ENCODE data around the gene TRPM2. TPM values are rescaled to one million over a fixed set of nuclear protein-coding genes. Genes with fewer than 3 reads are reported as not detected.

Gene TRPM2
- total and polyA plus RNA-seq, 2 of the 13 experiments (the other 11 are each of a cell fraction or from before 2014, with no cell fraction given): 0.07 to 0.20 TPM

DNA sequence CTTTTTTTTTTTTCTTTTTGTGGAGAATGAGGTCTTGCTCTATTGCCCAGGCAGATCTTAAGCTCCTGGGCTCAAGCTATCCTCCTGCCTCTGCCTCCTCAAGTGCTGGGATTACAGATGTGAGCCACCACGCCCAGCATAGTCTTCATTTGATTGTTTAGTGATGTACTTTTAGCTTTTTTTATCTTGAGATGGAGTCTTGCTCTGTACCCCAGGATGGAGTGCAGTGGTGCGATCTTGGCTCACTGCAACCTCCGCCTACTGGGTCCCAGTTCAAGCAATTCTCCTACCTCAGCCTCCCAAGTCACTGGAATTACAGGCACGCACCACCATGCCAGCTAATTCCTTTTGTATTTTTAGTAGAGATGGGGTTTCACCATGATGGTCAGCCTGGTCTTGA is 77.9 kb downstream of the TRPM2 start:
- H3K4me3 ChIP-seq (replicated peaks in 1 of 3; ENCODE audit: insufficient read depth in 1 of 3, low read depth in 2 of 3, low read length in 3 of 3): no peak overlapping the region

More for the DNA sequence above, 77.9 kb downstream of the TRPM2 start:
- ATAC-seq: no peak
- intact Hi-C loops (cut with micrococcal nuclease; ENCODE audit: unreplicated experiment) (loop anchor here (10.0 kb wide), 1 partner anchor 66 kb away; no protein-coding TSS in a partner anchor), in situ Hi-C loops (cut with HindIII; ENCODE audit: extremely low pct_ligation_motif_present, low pct_unique_long_range_greater_than_20kb) (no loop called here)
- H3K9me3 ChIP-seq (ENCODE audit: low read length): peaks cover 6% of the 10 kb centered on the region; the same call in 1 of the 2 replicates
- ChIA-PET POLR2A (interaction anchor here (0.8 kb wide), 1 partner anchor 24 kb away, joined by 4 read pairs; the partner anchor contains the start of gene LRRC3), CTCF (ENCODE audit: low intra/inter-chr PET ratio, low total read pairs) (no interaction called here)
- FAIRE-seq: no peak
- no peaks in the 10 kb centered on the region for H3K36me3 ChIP-seq (replicated peaks in 1 of 2; ENCODE audit: control insufficient read depth in 1 of 2, insufficient read depth in 2 of 2, low read length in 2 of 2)
- no peaks in the 10 kb centered on the region for H3K79me2 ChIP-seq (ENCODE audit: insufficient read depth, low read length)
- H2AFZ ChIP-seq (ENCODE audit: low read length): no peak overlapping the region
- peaks cover 1 to 17% of the 10 kb centered on the region in 2 experiments; a peak in 2 of 5 replicates for H3K27me3 ChIP-seq (ENCODE audit: control insufficient read depth in 1 of 2, insufficient read depth in 2 of 2, low read length in 2 of 2)
- no peak overlapping the region for H3K9ac ChIP-seq (ENCODE audit: insufficient read depth, low read depth, low read length)
- no peak overlapping the region for H3K4me2 ChIP-seq (ENCODE audit: low read depth, low read length)
- no peak for TF ChIP-seq RXRA (CRISPR knock-in tag; IDR thresholded peaks at IDR 0.05)
- TF ChIP-seq PCBP1 (IDR thresholded peaks at IDR 0.05; ENCODE audit: borderline replicate concordance, low read depth, low read length): no peak
- TF ChIP-seq PHF5A (CRISPR knock-in tag; IDR thresholded peaks at IDR 0.05; ENCODE audit: low read depth, unreplicated experiment): no peak
- TF ChIP-seq, protein P1, sequence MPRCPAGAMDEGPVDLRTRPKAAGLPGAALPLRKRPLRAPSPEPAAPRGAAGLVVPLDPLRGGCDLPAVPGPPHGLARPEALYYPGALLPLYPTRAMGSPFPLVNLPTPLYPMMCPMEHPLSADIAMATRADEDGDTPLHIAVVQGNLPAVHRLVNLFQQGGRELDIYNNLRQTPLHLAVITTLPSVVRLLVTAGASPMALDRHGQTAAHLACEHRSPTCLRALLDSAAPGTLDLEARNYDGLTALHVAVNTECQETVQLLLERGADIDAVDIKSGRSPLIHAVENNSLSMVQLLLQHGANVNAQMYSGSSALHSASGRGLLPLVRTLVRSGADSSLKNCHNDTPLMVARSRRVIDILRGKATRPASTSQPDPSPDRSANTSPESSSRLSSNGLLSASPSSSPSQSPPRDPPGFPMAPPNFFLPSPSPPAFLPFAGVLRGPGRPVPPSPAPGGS (CRISPR knock-in tag; IDR thresholded peaks at IDR 0.05): no peak
- TF ChIP-seq MBNL3 (CRISPR knock-in tag; conservative IDR thresholded peaks at IDR 0.05): no peak
- TF ChIP-seq HMG20B (CRISPR knock-in tag; conservative IDR thresholded peaks at IDR 0.05): no peak
- TF ChIP-seq SMAD3 (CRISPR knock-in tag; IDR thresholded peaks at IDR 0.05): no peak
- TF ChIP-seq ZNF891 (CRISPR knock-in tag; IDR thresholded peaks at IDR 0.05): no peak
- no peak for TF ChIP-seq ZBTB42 (CRISPR knock-in tag; IDR thresholded peaks at IDR 0.05)
- TF ChIP-seq FOSL2 (CRISPR knock-in tag; IDR thresholded peaks at IDR 0.05): no peak
- TF ChIP-seq PLRG1 (conservative IDR thresholded peaks at IDR 0.05): no peak
- TF ChIP-seq ZMYM3 (CRISPR knock-in tag; IDR thresholded peaks at IDR 0.05): no peak
- TF ChIP-seq NFATC3 (CRISPR knock-in tag; IDR thresholded peaks at IDR 0.05): no peak
- BruUV-seq (replicated peaks): no TSS peak
- H3K27ac ChIP-seq (ENCODE audit: extremely low read length, insufficient read depth, low read length): no peak overlapping the region
- no peaks in the 10 kb centered on the region for H3K4me1 ChIP-seq (ENCODE audit: insufficient read depth, low read length)
- H4K20me1 ChIP-seq (ENCODE audit: insufficient read depth, low read length): no peaks in the 10 kb centered on the region
- WGBS (ENCODE audit: low lambda C conversion rate): 51% methylated on average over 4 of the region's 4 CpGs
- DNase-seq (ENCODE audit: low spot score): no peak

All from HepG2 (cell line).